Glomerular visceral epithelial cell (primary cell): ENCODE results near the gene ARID2.

Experiments
- DNase-seq: peaks from one replicate; pipeline ENCODE4 v3.0.0-alpha.2; 2016; ENCODE audit errors: extremely low spot score

The ARID2 gene

DNA sequence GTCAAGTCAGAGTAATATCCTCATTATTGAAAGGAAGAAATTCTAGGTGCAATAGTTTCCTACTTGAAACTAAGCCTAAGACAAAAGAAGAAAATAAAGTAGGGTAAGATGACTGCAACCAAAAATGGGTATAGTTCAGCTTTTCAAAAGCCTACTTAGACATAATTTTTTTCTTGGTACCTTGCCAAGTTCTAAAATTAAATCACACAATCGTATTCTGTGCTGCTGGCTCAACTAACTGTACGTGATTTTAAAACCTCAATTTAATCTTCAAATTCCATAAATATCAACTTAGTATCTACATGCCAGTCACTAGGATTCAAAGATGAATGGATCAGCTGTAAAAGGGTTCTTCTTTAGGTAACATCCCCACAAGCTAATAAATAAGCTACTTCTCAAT lies 204.0 kb downstream of the ARID2 start:
- DNase-seq: no peak

DNA sequence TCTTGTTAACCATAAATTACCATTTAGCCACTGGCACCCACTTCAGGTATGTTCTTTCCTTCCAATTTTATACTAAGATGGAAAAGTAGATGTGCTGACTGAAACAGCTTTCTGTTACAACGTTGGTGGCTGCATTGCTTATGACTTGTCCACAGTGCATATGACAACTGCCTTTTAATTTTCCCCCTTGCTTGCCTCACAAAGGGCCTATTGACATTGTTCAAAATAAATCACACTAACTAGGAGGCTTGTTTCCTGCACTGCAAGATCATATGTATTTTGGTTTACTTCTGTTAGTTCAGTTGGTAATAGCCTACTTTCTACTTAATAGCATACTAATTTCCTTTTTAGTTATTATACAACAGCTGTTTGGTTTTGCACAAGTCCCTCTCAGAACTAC lies 205.4 kb downstream of the ARID2 start:
- DNase-seq: no peak

DNA sequence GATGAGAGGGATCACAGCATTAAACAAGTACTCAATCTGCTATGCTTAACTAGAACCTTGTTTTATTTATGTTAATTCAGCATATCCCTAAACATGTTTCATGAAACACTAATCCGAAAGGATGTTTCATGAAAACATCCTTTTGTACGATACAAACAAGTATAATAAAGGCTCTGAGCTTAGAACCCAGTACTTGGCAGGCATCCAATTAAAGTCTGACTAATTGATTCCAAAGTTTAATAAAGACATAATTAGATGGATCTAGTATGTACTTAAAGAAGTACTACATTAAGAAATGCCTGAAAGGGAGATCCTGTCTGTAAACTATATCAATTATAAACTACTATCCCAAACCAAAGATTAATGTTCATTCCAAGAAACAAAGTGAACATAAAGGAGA lies 209.1 kb downstream of the ARID2 start:
- DNase-seq: no peak

DNA sequence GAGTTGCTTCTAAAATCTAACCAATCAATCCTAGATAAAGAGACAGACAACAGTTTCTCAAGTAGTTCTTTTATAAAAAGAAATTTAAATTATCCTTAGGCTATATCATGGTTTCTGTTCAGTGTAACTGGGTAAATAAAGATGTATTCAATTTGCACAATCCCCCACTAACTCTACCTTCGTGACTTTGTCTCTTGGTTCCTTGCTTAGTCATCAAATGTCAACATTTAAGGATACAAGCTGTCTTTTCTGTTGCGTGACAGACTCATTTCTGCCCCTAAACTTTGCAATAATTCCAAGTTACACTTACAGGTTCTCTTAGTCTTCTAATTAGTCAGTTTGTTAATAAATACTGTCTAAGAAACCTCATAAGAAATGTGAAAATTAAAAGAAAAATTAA lies 210.3 kb downstream of the ARID2 start:
- no peak for DNase-seq

DNA sequence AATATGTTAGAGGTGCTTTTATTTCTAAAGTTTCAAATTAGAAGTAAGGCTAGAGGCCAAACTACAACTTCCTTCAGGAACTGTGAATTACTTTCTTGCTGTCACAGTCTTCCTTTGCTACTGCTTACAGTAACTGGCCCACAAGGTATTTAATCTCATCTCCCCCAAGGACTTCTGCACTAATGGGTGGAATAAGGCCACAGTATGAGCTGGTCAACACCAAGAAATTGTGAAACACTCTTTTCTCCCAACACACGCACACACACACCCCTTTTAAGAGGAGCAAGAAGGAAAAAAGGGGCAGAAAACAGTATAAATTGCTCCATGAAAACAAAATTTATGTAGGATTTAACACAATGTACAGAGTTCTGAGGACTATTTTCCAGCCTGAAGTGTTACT lies 215.3 kb downstream of the ARID2 start:
- DNase-seq: no peak

DNA sequence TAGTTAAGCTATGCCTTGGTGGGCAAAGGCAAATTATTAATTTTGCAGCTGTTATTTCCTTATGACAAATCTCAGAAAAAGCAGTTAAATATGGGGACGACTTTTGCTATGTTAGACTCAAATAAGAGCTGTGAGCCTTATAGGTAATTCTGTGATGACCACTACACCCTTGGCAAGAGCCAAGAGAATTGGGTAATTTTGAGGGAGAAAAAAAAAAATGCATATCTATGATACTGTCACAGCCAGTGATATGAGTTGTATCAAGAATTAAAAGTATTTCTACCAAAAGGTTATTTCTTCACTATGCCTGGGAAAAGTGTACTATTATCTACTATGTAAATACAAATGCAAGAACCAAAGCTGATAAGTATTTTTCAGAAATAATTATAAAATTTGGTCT lies 216.9 kb downstream of the ARID2 start:
- no peak for DNase-seq

DNA sequence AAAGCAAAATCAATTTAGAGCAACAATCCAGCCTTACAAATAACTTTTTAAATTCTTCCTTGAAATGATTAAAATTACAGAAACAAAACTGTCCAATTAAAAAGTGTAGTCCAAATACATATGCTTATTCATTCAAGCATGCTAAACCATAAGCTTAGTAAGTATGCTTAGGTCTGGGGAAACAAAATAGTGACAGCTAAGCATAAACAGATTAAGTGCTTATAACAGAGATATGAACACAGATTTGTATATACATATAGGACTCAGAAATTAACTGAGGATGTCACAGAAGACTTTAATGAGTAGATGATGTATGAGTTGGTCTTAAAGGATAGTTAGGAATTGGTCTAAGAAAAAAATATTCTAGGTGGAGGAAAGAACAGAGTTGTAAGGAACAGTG lies 219.0 kb downstream of the ARID2 start:
- no peak for DNase-seq
